Thyroid gland (tissue), 4 donors: Measurements from ENCODE around the gene WNT11. TPM values are rescaled to one million over a fixed set of nuclear protein-coding genes. Genes with fewer than 3 reads are reported as not detected.

Experiments
- DNase-seq, 2 donors: peaks; one replicate each; pipeline ENCODE4 v3.0.0-alpha.2; 2019
- H3K27ac ChIP-seq, 3 donors: fragments of 200-600 bp; sonication (generic); 1 replicate in 2 of 3; 2 replicates in 1 of 3; pipeline ENCODE4 v1.5.1; 2016 to 2019; ENCODE audit warnings: mild to moderate bottlenecking in 1 of 3, moderate library complexity in 1 of 3
- H3K27me3 ChIP-seq: fragments of 200-600 bp; sonication (generic); one replicate; pipeline ENCODE4 v1.5.1; 2019
- H3K36me3 ChIP-seq, 2 donors: fragments of 200-600 bp; sonication (generic); one replicate each; pipeline ENCODE4 v1.5.1; 2016 to 2019
- H3K4me1 ChIP-seq, 2 donors: fragments of 200-600 bp; sonication (generic); one replicate each; pipeline ENCODE4 v1.5.1; 2017 to 2019
- H3K4me3 ChIP-seq, 3 donors: fragments of 200-600 bp; sonication (generic); replicated peaks in 1 of 3; 1 replicate in 2 of 3; 2 replicates in 1 of 3; pipeline ENCODE4 v1.5.1; 2016; ENCODE audit warnings: mild to moderate bottlenecking in 1 of 3
- H3K9me3 ChIP-seq: fragments of 200-600 bp; sonication (generic); one replicate; pipeline ENCODE4 v1.5.1; 2017
- CTCF ChIP-seq, 6 experiments: fragments of 200-600 bp in 3 of 6; fragments of 450-650 bp in 3 of 6; sonication (generic) in 3 of 6; IDR thresholded peaks; one replicate each; pipeline ENCODE4 v1.5.1; 2016 to 2019; ENCODE audit warnings: antibody characterized with exemption in 6 of 6, mild to moderate bottlenecking in 2 of 6, inconsistent platforms in 1 of 6, moderate library complexity in 1 of 6
- POLR2A ChIP-seq, 2 donors: fragments of 450-650 bp; IDR thresholded peaks; one replicate each; pipeline ENCODE4 v1.6.1; 2017; ENCODE audit warnings: antibody characterized with exemption in 2 of 2, mild to moderate bottlenecking in 2 of 2, moderate library complexity in 1 of 2
- WGBS, 2 donors: methylation state at CpG; one replicate each; pipeline ENCODE4 v1.1.5; 2017; 5-methylcytosine and 5-hydroxymethylcytosine counted together
- intact Hi-C: fragments of 100-400 bp; cut with DNase I; formaldehyde crosslinking; loops from one replicate; pipeline ENCODE4 v1.15.1; 2023
- total RNA-seq, 4 donors: library from RNA; depleted of rRNA; stranded (reverse); fragments of >200 nt; gene quantifications; one replicate each; pipeline ENCODE4 v1.2.3, GENCODE V29; 2016

Gene WNT11
- total RNA-seq, 4 donors from 2014 or later: 7.3 to 31.5 (median 10.7) TPM

- intact Hi-C loops: no loop called here
- H3K36me3 ChIP-seq: no peaks in the 10 kb centered on the region
- H3K4me3 ChIP-seq: no peak overlapping the region
- no peak for DNase-seq
- peaks cover 0 to 4% of the 10 kb centered on the region in 2 donors for H3K4me1 ChIP-seq
- H3K9me3 ChIP-seq: no peaks in the 10 kb centered on the region
- no peaks in the 10 kb centered on the region for H3K27me3 ChIP-seq
- H3K27ac ChIP-seq: no peak overlapping the region
- no peak for TF ChIP-seq CTCF (IDR thresholded peaks at IDR 0.05)
- no peak for TF ChIP-seq POLR2A (IDR thresholded peaks at IDR 0.05)
- 83 to 86% methylated on average over 14 to 17 of the region's 17 CpGs for WGBS, 2 donors
Measured at GRCh38 chr11:76241243-76242000, 35.1 kb upstream of the WNT11 start.

GRCh38 chr11:76240666-76241065 is 34.4 kb upstream of the WNT11 start:
- H3K9me3 ChIP-seq: no peaks in the 10 kb centered on the region
- H3K27me3 ChIP-seq: no peaks in the 10 kb centered on the region
- no peak overlapping the region for H3K27ac ChIP-seq
- WGBS, 2 donors: 87 to 92% methylated on average over 7 of the region's 7 CpGs
- no peak for DNase-seq
- TF ChIP-seq CTCF (IDR thresholded peaks at IDR 0.05) (no peak), POLR2A (IDR thresholded peaks at IDR 0.05) (no peak)
- intact Hi-C loops: no loop called here
- peaks cover 0 to 4% of the 10 kb centered on the region in 2 donors for H3K4me1 ChIP-seq
- no peak overlapping the region for H3K4me3 ChIP-seq
- H3K36me3 ChIP-seq: no peaks in the 10 kb centered on the region

GRCh38 chr11:76240161-76240540 is 33.8 kb upstream of the WNT11 start:
- no peaks in the 10 kb centered on the region for H3K9me3 ChIP-seq
- H3K36me3 ChIP-seq: no peaks in the 10 kb centered on the region
- WGBS, 2 donors: 89 to 96% methylated on average over 7 of the region's 7 CpGs
- peaks cover 0 to 4% of the 10 kb centered on the region in 2 donors for H3K4me1 ChIP-seq
- no peak for TF ChIP-seq CTCF (IDR thresholded peaks at IDR 0.05)
- no peak for TF ChIP-seq POLR2A (IDR thresholded peaks at IDR 0.05)
- no peak for DNase-seq
- H3K27ac ChIP-seq: no peak overlapping the region
- H3K4me3 ChIP-seq: no peak overlapping the region
- intact Hi-C loops: no loop called here
- no peaks in the 10 kb centered on the region for H3K27me3 ChIP-seq

- H3K9me3 ChIP-seq: no peaks in the 10 kb centered on the region
- H3K27me3 ChIP-seq: no peaks in the 10 kb centered on the region
- no peak overlapping the region for H3K27ac ChIP-seq
- H3K4me1 ChIP-seq: peaks cover 0 to 4% of the 10 kb centered on the region in 2 donors
- no peak overlapping the region for H3K4me3 ChIP-seq
- 94 to 95% methylated on average over 11 of the region's 11 CpGs for WGBS, 2 donors
- TF ChIP-seq CTCF (IDR thresholded peaks at IDR 0.05): no peak
- no peak for TF ChIP-seq POLR2A (IDR thresholded peaks at IDR 0.05)
- intact Hi-C loops: no loop called here
- DNase-seq: no peak
- no peaks in the 10 kb centered on the region for H3K36me3 ChIP-seq
Measured at GRCh38 chr11:76239483-76240160, 33.3 kb upstream of the WNT11 start.

- H3K4me1 ChIP-seq: peaks cover 4 to 8% of the 10 kb centered on the region in 2 donors
- 82 to 91% methylated on average over 3 to 6 of the region's 6 CpGs for WGBS, 2 donors
- no peaks in the 10 kb centered on the region for H3K9me3 ChIP-seq
- TF ChIP-seq POLR2A (IDR thresholded peaks at IDR 0.05) (no peak), CTCF (IDR thresholded peaks at IDR 0.05) (no peak)
- intact Hi-C loops: no loop called here
- H3K27me3 ChIP-seq: no peaks in the 10 kb centered on the region
- no peak for DNase-seq
- H3K27ac ChIP-seq: no peak overlapping the region
- no peaks in the 10 kb centered on the region for H3K36me3 ChIP-seq
- H3K4me3 ChIP-seq: no peak overlapping the region
Measured at GRCh38 chr11:76238551-76238950, 32.2 kb upstream of the WNT11 start.
